Mucosa of gallbladder (tissue), 1 donor: ENCODE measurements around the gene WDR45B. TPM values are rescaled to one million over a fixed set of nuclear protein-coding genes. Genes with fewer than 3 reads are reported as not detected.

Experiments used
- DNase-seq: peaks from one replicate; pipeline ENCODE4 v3.0.0-alpha.2; 2020; ENCODE audit warnings: low spot score
- total RNA-seq: library from RNA; stranded (reverse); gene quantifications from one replicate; pipeline ENCODE4 v1.2.1, GENCODE V29; 2021
- donor health status: DM: no; HTN: no; CAD: no.

WDR45B gene
- total RNA-seq, 1 donor from 2014 or later, result 86.6 TPM

DNA sequence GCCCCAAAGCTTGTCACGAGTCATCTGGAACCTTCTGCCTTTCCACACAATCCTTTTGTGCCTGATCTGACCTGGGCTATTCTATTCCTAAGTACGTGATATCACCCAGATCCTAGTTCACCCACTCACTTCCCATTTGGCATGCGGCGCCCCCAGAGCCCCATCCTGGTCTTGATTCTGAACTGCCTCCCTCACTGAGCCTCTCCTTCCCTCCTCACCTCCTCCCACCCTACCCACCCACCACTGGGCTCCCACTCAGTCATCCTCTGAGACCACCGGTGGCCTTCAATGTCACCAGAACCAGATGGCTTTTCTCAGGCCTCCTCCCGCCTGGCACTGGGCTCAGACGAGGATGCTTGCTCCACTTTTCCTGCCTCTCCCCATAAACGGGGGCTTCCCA lies 18.5 kb downstream of the WDR45B start:
- no peak for DNase-seq

DNA sequence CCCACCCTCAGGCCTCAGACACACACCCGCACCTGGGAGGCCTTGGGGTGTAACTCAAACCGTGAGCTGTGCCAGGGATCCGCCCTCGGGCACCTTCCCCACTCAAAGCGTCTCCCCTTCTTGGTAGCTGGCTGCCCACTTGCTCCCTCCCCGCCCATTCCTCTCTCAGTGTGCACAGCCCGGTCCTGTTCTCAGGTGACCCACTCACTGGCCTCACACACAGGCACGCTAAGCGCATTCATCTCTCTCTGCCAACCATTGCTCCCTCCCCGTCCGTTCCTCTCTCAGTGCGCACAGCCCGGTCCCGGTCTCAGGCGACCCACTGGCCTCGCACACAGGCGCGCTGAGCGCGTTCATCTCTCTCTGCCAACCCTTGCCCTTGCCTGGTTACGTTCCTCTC lies 20.8 kb downstream of the WDR45B start:
- no peak for DNase-seq

- no peak for DNase-seq
These were observed 24.5 kb downstream of the WDR45B start for GRCh38 chr17:82623707-82624106.

GRCh38 chr17:82619641-82620040 lies 28.6 kb downstream of the WDR45B start:
- no peak for DNase-seq

- DNase-seq, result no peak
These were observed 29.0 kb downstream of the WDR45B start for GRCh38 chr17:82619211-82619610.

GRCh38 chr17:82616021-82616711 lies 32.1 kb downstream of the WDR45B start:
- no peak for DNase-seq

DNA sequence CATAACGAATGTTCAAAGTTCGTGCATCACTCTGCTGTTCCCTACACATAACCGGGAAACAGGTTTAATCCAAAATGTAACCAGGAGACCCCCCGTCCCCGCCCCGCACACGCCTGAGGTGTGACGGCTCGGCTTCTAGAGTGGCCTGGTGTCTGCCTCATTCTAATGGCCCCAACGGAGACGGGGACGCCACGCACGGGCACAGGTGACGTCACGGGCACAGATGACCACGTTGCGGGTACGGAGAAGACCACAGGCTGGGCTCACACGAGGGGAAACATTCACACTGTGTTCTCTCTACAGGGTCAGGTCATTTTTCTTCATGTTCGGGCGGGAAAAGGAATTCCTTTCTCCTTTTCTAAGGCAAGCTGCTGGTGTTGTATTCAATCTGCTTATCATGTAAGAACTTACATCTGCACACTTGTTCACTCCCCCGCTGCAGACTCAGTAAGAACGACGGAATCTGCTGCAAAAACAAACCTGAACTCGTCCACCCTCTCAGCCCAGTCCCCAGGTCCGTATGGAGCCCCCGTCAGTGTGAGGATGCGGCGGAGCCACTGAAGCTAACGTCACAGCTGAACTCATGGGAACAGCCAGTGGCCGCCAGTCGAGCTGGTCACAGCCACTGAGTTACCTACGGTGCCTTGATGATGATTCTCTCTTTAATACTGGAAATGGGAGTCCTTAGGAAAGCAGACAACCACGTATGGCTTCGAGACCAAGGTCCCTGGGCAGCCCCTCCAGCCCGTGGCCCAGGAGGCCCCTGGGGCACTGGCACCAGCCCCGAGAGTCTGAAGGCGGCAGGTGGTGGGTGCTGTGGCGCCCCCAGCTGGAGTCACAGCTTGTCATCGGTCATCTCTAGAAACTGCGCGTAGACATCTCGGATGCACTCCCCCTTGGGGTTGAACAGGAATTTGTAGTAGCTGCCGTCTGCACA lies 32.9 kb downstream of the WDR45B start:
- no peak for DNase-seq

- DNase-seq, result no peak
These were observed 34.1 kb downstream of the WDR45B start for GRCh38 chr17:82614095-82614631.

- no peak for DNase-seq
These were observed 34.8 kb downstream of the WDR45B start for GRCh38 chr17:82613283-82614094.

DNA sequence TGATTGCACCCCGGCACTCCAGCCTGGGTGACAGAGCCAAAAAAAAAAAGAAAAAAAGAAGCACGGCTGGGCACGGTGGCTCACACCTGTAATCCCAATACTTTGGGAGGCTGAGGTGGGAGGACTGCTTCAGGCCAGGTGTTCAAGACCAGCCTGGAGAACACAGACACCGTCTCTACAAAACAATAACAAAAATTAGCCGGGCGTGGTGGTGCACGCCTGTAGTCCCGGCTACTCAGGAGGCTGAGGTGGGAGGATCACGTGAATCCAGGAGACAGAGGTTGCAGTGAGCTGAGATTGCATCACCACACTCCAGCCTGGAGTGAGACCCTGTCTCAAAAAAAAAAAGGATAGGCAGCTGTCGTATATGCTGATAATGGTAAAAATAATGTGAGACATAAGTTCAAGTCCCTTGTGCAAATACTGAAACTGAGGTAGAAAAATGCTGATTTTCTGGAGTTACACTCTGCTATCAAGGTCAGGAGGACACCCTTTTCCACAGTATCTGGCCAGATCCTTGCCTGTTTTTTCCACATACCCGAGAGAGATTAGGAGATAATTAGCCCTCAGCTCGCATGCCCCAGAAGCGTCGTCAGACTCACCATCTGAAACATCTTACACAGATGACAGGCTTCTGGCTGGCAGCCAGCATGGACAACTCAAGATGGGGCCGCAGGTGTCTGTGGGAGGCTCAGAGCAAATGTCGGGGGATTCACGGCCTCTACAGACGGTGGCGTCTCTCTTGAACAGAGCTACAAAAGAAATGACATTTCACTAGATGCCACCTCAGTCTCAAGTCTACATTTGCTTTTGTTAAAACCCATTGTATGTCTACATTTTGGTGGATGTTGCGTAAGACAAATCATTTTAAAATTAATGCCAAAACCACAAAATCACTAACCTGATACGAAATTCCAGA lies 36.8 kb downstream of the WDR45B start:
- no peak for DNase-seq

DNA sequence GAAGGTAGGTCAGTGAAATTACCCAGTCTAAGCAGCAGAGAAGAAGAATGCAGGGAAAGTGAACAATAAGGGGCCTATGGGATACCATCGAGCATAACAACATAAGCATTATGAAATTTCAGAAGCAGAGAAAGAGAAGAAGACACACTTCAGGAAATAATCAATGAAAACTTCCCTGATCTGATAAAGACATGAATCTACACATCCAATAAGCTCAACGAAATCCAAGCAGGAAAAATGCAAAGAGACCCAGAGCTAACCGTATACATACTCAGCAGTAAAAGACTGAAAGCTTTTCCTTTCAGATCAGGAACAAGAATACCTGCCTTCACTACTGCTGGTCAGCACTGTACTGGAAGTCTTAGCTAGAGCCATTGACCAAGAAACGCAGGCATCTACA lies 38.6 kb downstream of the WDR45B start:
- DNase-seq, result no peak

- no peak for DNase-seq
These were observed 39.4 kb downstream of the WDR45B start for GRCh38 chr17:82608816-82609215.

DNA sequence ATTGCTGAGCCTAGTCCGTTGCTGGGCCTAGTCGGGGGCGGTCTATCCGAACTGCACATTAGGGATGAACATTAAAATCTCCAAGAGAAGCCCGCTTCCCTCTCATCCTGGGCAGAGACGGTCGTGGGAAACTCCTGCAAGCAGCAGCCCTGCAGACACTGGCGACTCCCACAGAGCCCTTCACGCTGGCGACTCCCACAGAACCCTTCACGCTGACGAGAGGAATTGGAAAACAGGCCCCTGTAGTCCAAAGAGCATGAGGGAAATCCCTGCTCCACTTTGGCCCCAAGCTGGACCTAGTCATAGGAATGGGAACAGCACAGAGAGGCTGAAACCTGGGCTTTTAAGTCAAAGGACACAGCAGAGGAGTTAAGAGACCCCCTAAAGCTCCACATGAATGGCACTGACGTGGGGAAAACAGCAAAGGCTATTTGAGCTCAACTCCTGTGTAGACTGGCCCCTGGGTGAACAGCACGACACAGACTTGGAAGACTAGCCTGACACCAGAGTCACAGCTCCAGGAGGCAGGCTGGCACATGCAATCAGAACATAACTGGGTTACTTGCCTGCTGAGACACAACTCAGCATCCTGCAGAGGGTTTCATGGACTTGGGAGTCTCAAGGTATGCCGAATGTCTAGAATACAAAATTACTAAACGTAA lies 42.2 kb downstream of the WDR45B start:
- DNase-seq, result no peak

GRCh38 chr17:82604532-82604931 lies 43.7 kb downstream of the WDR45B start:
- DNase-seq, result no peak

- peak; percentile 80 for DNase-seq
These were observed 44.2 kb downstream of the WDR45B start for GRCh38 chr17:82603981-82604448.

GRCh38 chr17:82602986-82603710 lies 45.1 kb downstream of the WDR45B start:
- no peak for DNase-seq

DNA sequence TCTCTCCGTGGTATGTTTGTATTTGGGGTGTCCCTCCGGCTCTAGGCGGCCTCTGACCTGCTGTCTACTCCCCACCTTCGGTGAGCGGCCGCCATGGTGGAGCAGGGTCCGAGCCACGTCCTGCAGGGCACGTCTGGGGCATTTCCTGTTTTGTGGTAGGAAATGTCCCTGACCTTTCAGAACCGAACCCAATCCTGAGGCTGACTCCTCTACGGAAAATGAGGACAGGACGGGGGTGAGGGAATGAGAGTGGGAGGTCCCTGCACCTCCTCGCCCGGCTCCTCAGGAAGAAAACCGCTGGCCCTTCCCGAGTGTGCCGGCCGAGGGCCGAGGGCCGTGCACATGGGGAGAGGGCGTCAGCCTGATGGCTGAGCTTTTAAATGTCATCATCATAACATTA lies 45.8 kb downstream of the WDR45B start:
- DNase-seq, result no peak

DNA sequence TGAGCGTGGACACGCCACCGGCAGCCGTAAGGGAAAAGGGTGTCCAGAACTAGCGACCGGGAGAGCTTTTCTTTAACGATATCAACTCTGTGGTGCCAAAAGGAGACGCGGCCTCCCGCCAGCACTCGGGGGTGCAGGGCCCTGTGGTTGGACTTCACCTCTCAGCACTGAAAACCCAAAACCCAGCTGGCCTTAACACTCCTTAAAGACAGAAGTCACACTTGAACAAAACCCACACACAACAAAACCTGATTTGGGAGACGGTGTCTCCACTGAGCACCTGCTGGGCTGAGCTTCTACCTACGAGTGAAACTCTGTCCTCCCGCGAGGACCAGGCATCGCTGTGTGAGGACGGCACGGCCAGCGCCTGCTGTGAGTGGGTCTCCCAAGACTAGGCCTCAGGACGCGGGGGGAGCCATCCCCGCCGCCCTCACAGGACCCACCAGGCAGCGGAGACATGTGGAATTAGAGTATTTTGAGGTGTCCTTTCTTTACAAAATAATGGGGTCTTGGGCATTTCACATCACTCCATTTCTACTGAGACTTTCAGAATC lies 46.7 kb downstream of the WDR45B start:
- no peak for DNase-seq
